ENCODE measurements around the gene KCNK16. TPM values are rescaled to one million over a fixed set of nuclear protein-coding genes. Genes with fewer than 3 reads are reported as not detected.

The KCNK16 gene
- total and polyA plus RNA-seq, 10 of the 15 experiments (the other 5 are each of a cell fraction or from before 2014, with no cell fraction given), result not detected

DNA sequence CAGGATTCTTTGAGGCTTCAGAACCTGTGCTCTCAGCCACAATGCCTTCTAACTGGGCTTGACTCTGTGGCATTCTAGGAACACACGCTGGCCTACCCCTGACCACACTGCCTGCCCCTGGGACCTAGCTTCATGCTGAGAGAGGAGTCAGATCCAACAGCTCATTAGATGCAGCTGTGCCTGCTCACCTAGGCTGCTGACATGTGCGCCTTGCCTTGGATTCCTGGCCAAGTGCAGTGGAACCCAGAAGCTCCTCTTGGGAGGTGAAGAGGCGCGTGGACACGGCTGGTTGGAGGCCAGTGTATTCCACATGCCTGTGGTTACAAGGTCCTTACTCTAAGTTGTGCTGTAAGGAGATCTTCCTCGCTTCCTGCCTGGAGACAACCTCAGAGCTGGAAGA lies 24.7 kb upstream of the KCNK16 start:
- no TSS peak for BruUV-seq (replicated peaks)

DNA sequence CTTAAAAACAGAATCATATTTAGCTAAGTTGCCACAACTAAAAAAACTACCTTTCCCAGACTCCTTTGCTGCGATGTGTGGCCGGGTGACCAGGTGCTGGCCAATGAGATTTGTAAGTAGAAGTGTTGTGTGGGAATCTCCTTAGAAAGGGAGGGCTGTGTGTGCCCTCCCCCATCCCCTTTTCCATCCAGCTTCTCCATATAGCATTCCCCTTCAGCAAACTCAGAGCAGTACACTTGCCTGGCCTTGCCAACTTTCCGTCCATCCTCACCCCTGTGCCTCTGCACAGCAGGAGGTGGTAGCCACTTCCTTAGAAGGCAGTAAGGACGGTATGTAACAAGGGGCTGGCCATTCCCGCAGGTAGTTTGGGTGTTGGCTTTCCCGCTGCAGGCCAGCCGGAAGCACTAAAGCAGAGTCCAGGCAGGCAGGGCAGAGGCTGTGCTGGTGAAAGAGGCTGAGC lies 22.3 kb upstream of the KCNK16 start:
- POLR2A ChIA-PET, result no interaction called here
- H3K4me2 ChIP-seq (ENCODE audit: control insufficient read depth, insufficient read depth), result no peak overlapping the region
- RAD21 ChIA-PET (ENCODE audit: unreplicated experiment), result no interaction called here
- in situ Hi-C loops (cut with MboI), result no loop called here
- no peaks in the 10 kb centered on the region for H3K36me3 ChIP-seq (ENCODE audit: control insufficient read depth in 2 of 2, insufficient read depth in 2 of 2, low read length in 1 of 2)
- peaks cover 7% of the 10 kb centered on the region for H3K4me1 ChIP-seq (ENCODE audit: control insufficient read depth, insufficient read depth, low read length)
- FAIRE-seq (no peak), DNase-seq (ENCODE audit: low read depth, low spot score) (no peak), ATAC-seq (no peak)
- no peak for TF ChIP-seq EZH2 (IDR thresholded peaks at IDR 0.05; ENCODE audit: borderline replicate concordance, control insufficient read depth, low read depth, low read length)
- no peak for TF ChIP-seq HCFC1 (IDR thresholded peaks at IDR 0.05; ENCODE audit: low read length)
- peak; percentile 41 for TF ChIP-seq SIX5 (IDR thresholded peaks at IDR 0.05; ENCODE audit: low read depth, low read length, severe bottlenecking)
- intact Hi-C loops (cut with micrococcal nuclease; ENCODE audit: unreplicated experiment), result loop anchor here (5.0 to 10.0 kb wide), 3 partner anchors 547 to 1502 kb away; no protein-coding TSS in a partner anchor
- H3K9ac ChIP-seq (ENCODE audit: control insufficient read depth, insufficient read depth, low read length), result no peak overlapping the region
- H3K4me3 ChIP-seq, result no peak overlapping the region
- no peaks in the 10 kb centered on the region for H4K20me1 ChIP-seq (ENCODE audit: control insufficient read depth, insufficient read depth)
- no peak overlapping the region for H2AFZ ChIP-seq (ENCODE audit: control insufficient read depth, low read depth, low read length)
- SMC1A ChIA-PET (ENCODE audit: uncharacterized antibody, unreplicated experiment), result no interaction called here
- 59% methylated on average over 7 of the region's 7 CpGs for WGBS (ENCODE audit: insufficient coverage, insufficient replicate concordance, low lambda C conversion rate, missing lambda C conversion rate)
- no peaks in the 10 kb centered on the region; the same call in 2 of the 3 replicates for H3K9me3 ChIP-seq (replicated peaks; ENCODE audit: control insufficient read depth, insufficient read depth, low read length)
- no TSS peak for BruUV-seq (replicated peaks)
- no peak overlapping the region for H3K27ac ChIP-seq (ENCODE audit: control insufficient read depth, insufficient read depth)
- CTCF ChIA-PET, result interaction anchor here (0.6 kb wide), 1 partner anchor 1847 kb away, joined by 3 read pairs; no protein-coding TSS in a partner anchor
- H3K27me3 ChIP-seq (replicated peaks in 1 of 2; ENCODE audit: control insufficient read depth in 2 of 2, insufficient read depth in 2 of 2, low read length in 1 of 2), result no peaks in the 10 kb centered on the region
- H3K79me2 ChIP-seq (ENCODE audit: control insufficient read depth, insufficient read depth, low read length), result no peaks in the 10 kb centered on the region

More for the DNA sequence above, 24.7 kb upstream of the KCNK16 start:
- DNase-seq (ENCODE audit: low read depth, low spot score) (no peak), ATAC-seq (no peak), FAIRE-seq (no peak)
- no peaks in the 10 kb centered on the region for H4K20me1 ChIP-seq (ENCODE audit: control insufficient read depth, insufficient read depth)
- in situ Hi-C loops (cut with MboI), result no loop called here
- H3K4me2 ChIP-seq (ENCODE audit: control insufficient read depth, insufficient read depth), result no peak overlapping the region
- intact Hi-C loops (cut with micrococcal nuclease; ENCODE audit: unreplicated experiment), result loop anchor here (5.0 to 10.0 kb wide), 3 partner anchors 545 to 1500 kb away; no protein-coding TSS in a partner anchor
- no peak overlapping the region for H2AFZ ChIP-seq (ENCODE audit: control insufficient read depth, low read depth, low read length)
- no peaks in the 10 kb centered on the region for H3K36me3 ChIP-seq (ENCODE audit: control insufficient read depth in 2 of 2, insufficient read depth in 2 of 2, low read length in 1 of 2)
- ChIA-PET CTCF (interaction anchor here (0.5 to 2.5 kb wide), 10 partner anchors 11 to 1716 kb away, joined by 3 to 7 read pairs (median 4); no protein-coding TSS in a partner anchor), RAD21 (ENCODE audit: unreplicated experiment) (interaction anchor here (0.9 kb wide), 1 partner anchor 16 kb away, joined by 3 read pairs; no protein-coding TSS in a partner anchor), SMC1A (ENCODE audit: uncharacterized antibody, unreplicated experiment) (interaction anchor here (0.8 to 2.3 kb wide), 5 partner anchors 11 to 962 kb away, joined by 3 to 7 read pairs (median 3); no protein-coding TSS in a partner anchor), POLR2A (no interaction called here)
- no peak overlapping the region for H3K27ac ChIP-seq (ENCODE audit: control insufficient read depth, insufficient read depth)
- H3K9ac ChIP-seq (ENCODE audit: control insufficient read depth, insufficient read depth, low read length), result no peak overlapping the region
- peaks cover 7% of the 10 kb centered on the region for H3K4me1 ChIP-seq (ENCODE audit: control insufficient read depth, insufficient read depth, low read length)
- H3K27me3 ChIP-seq (replicated peaks in 1 of 2; ENCODE audit: control insufficient read depth in 2 of 2, insufficient read depth in 2 of 2, low read length in 1 of 2), result no peaks in the 10 kb centered on the region
- TF ChIP-seq KLF5 (IDR thresholded peaks at IDR 0.05; ENCODE audit: partially characterized antibody), result no peak
- H3K9me3 ChIP-seq (replicated peaks; ENCODE audit: control insufficient read depth, insufficient read depth, low read length), result no peaks in the 10 kb centered on the region; the same call in 2 of the 3 replicates
- 43% methylated on average over 6 of the region's 6 CpGs for WGBS (ENCODE audit: insufficient coverage, insufficient replicate concordance, low lambda C conversion rate, missing lambda C conversion rate)
- H3K79me2 ChIP-seq (ENCODE audit: control insufficient read depth, insufficient read depth, low read length), result no peaks in the 10 kb centered on the region
- no peak overlapping the region for H3K4me3 ChIP-seq

Data from GM12878 (cell line).